Peyer's patch (tissue), 4 donors: ENCODE data around the gene GIGYF2. TPM values are rescaled to one million over a fixed set of nuclear protein-coding genes. Genes with fewer than 3 reads are reported as not detected.

Experiments used
- DNase-seq, 3 donors: peaks; one replicate each; pipeline ENCODE4 v3.0.0-alpha.2; 2017 to 2019
- H3K27ac ChIP-seq, 4 donors: fragments of 200-600 bp; sonication (generic); one replicate each; pipeline ENCODE4 v1.5.1; 2016 to 2019
- H3K27me3 ChIP-seq, 2 donors: fragments of 200-600 bp; sonication (generic); one replicate each; pipeline ENCODE4 v1.5.1; 2019
- H3K36me3 ChIP-seq, 3 donors: fragments of 200-600 bp; sonication (generic); one replicate each; pipeline ENCODE4 v1.5.1; 2016 to 2019
- H3K4me1 ChIP-seq, 4 donors: fragments of 200-600 bp; sonication (generic); one replicate each; pipeline ENCODE4 v1.5.1; 2016 to 2019
- H3K4me3 ChIP-seq, 4 donors: fragments of 200-600 bp; sonication (generic); 1 replicate in 3 of 4; 2 replicates in 1 of 4; pipeline ENCODE4 v1.5.1; 2016 to 2019; ENCODE audit warnings: mild to moderate bottlenecking in 1 of 4
- H3K9me3 ChIP-seq, 4 donors: fragments of 200-600 bp; sonication (generic); one replicate each; pipeline ENCODE4 v1.5.1; 2016 to 2019; ENCODE audit warnings: mild to moderate bottlenecking in 1 of 4
- POLR2A ChIP-seq, 2 donors: fragments of 450-650 bp; IDR thresholded peaks; one replicate each; pipeline ENCODE4 v1.5.1; 2017; ENCODE audit warnings: antibody characterized with exemption in 2 of 2, mild to moderate bottlenecking in 2 of 2, moderate library complexity in 2 of 2
- total RNA-seq, 4 donors: library from RNA; depleted of rRNA; stranded (reverse); fragments of >200 nt; gene quantifications; one replicate each; pipeline ENCODE4 v1.1.0, GENCODE V29; 2016
- TF ChIP-seq, protein P1 (sequence below), 6 experiments: fragments of 450-650 bp in 4 of 6; fragments of 200-600 bp in 2 of 6; sonication (generic) in 1 of 6; IDR thresholded peaks; one replicate each; pipeline ENCODE4 v1.5.1; 2017 to 2019; ENCODE audit warnings: antibody characterized with exemption in 6 of 6, mild to moderate bottlenecking in 3 of 6, moderate library complexity in 1 of 6

Gene GIGYF2
- total RNA-seq, 4 donors from 2014 or later = 82.5 to 126 (median 90.1) TPM

DNA sequence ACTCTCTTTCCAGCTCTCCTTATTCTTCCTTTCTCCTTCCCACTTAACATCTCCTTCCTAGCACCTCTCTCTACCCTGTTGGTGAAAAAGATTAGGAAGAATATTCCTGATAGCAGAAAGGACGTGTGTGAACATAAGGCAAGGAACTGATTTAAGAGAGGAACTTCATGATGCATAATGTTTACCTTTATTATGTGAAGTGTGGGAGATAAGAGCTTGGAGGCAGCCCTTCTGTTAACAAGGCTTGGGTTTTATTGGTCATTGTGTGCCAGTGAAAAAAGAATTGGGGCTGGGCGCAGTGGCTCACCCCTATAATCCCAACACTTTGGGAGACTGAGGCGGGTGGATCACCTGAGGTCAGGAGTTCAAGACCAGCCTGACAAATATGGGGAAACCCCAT lies 44.8 kb downstream of the GIGYF2 start:
- Histone ChIP-seq H3K9me3 (no peaks in the 10 kb centered on the region), H3K4me1 (no peaks in the 10 kb centered on the region), H3K4me3 (no peak overlapping the region), H3K36me3 (no peaks in the 10 kb centered on the region), H3K27ac (no peak overlapping the region), H3K27me3 (no peaks in the 10 kb centered on the region)
- no peak for DNase-seq
- TF ChIP-seq, protein P1, sequence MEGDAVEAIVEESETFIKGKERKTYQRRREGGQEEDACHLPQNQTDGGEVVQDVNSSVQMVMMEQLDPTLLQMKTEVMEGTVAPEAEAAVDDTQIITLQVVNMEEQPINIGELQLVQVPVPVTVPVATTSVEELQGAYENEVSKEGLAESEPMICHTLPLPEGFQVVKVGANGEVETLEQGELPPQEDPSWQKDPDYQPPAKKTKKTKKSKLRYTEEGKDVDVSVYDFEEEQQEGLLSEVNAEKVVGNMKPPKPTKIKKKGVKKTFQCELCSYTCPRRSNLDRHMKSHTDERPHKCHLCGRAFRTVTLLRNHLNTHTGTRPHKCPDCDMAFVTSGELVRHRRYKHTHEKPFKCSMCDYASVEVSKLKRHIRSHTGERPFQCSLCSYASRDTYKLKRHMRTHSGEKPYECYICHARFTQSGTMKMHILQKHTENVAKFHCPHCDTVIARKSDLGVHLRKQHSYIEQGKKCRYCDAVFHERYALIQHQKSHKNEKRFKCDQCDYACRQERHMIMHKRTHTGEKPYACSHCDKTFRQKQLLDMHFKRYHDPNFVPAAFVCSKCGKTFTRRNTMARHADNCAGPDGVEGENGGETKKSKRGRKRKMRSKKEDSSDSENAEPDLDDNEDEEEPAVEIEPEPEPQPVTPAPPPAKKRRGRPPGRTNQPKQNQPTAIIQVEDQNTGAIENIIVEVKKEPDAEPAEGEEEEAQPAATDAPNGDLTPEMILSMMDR (IDR thresholded peaks at IDR 0.05) = no peak
- no peak for TF ChIP-seq POLR2A (IDR thresholded peaks at IDR 0.05)

DNA sequence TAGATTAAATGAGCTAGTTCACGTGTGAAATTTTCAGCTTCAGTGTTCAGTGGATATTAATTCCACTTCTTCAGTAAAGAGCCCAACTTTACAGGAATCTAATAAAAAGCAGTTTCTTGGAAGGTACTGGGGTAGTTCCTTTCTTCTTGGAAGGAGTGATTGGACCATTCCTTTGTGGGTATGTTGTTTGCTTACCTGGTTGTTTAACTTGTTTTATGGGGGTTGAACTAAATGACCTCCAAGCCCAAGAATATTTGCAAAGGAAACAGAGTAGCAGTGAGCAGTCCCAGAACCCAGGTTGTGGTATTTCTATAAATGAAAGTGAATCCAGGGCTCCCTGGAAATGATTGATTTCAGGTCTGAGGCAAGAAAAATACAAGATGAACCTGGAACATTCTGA lies 47.8 kb downstream of the GIGYF2 start:
- H3K4me1 ChIP-seq = no peaks in the 10 kb centered on the region

DNA sequence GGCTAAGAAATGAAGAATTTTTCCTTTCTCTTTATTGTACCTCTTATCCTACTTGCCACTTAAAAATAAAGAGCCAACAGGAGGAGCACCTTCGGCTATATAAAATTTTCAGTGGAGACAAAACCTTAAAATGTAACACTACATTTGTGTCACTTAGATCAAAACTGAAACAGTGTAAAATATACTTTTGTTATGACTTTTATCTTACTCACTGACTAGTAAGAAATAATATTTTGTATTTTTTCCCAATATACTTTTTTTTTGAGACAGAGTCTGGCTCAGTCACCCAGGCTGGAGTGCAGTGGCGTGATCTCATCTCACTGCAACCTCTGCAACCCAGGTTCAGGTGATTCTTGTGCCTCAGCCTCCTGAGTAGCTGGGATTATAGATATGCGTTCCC lies 50.9 kb downstream of the GIGYF2 start:
- Histone ChIP-seq H3K4me1 (no peaks in the 10 kb centered on the region), H3K4me3 (no peak overlapping the region), H3K36me3 (peaks cover 0 to 55% (median 0%) of the 10 kb centered on the region in 3 donors), H3K27me3 (no peaks in the 10 kb centered on the region), H3K9me3 (no peaks in the 10 kb centered on the region), H3K27ac (no peak overlapping the region)
- TF ChIP-seq, protein P1 (IDR thresholded peaks at IDR 0.05) = no peak
- no peak for TF ChIP-seq POLR2A (IDR thresholded peaks at IDR 0.05)
- DNase-seq = no peak

More for the DNA sequence above, 47.8 kb downstream of the GIGYF2 start:
- Histone ChIP-seq H3K4me3 (no peak overlapping the region), H3K9me3 (no peaks in the 10 kb centered on the region), H3K27ac (no peak overlapping the region), H3K36me3 (peaks cover 0 to 30% (median 0%) of the 10 kb centered on the region in 3 donors), H3K27me3 (no peaks in the 10 kb centered on the region)
- no peak for TF ChIP-seq POLR2A (IDR thresholded peaks at IDR 0.05)
- TF ChIP-seq, protein P1 (IDR thresholded peaks at IDR 0.05) = no peak
- DNase-seq = no peak

DNA sequence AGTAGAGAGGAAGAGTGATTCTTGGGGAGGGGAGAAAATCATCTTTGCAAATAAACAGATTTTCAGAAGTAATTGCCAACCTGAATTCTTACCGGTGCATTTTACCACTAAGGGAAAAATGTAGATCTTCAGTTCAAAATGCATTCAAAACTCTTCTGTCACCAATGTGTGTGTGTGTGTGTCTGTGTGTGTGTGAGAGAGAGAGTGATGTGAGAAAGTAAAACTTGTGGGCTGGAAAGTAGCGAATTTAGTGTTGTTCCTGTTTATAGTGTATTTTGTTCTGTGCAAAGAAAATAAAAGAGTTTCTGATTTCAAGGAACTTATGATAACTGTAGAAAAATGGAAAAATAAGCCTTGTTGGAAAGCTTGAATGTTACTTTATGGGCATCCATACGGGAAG lies 52.2 kb downstream of the GIGYF2 start:
- no peaks in the 10 kb centered on the region for H3K9me3 ChIP-seq
- TF ChIP-seq POLR2A (IDR thresholded peaks at IDR 0.05) = no peak
- TF ChIP-seq, protein P1 (IDR thresholded peaks at IDR 0.05) = no peak
- H3K27ac ChIP-seq = no peak overlapping the region
- H3K4me1 ChIP-seq = no peaks in the 10 kb centered on the region
- H3K4me3 ChIP-seq = no peak overlapping the region
- no peak for DNase-seq
- peaks cover 0 to 55% (median 0%) of the 10 kb centered on the region in 3 donors for H3K36me3 ChIP-seq
- H3K27me3 ChIP-seq = no peaks in the 10 kb centered on the region

DNA sequence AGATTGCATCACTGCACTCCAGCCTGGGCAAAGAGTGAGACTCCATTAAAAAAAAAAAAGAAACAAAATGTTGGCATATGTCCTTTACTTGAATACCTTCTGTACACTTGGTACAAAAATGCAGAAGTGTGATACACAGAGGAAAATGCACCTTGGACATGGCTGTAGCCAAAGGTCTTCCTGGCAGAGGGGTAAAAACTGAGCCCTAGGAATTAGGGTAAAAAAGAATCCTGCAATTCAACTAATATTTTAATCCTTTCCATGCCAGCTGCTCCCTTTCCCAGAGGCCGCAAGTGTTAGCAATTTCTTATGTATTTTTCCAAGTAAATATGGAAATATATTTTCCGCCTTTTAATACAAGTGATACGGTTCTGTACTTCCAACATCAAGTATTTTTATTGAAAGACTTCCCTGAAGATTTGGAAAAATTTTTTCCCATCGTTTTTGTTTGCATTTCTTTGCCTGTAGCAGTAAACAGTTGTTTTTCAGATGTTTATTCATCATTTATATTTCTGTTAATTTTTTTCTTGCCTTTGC lies 53.1 kb downstream of the GIGYF2 start:
- Histone ChIP-seq H3K4me1 (no peaks in the 10 kb centered on the region), H3K27me3 (no peaks in the 10 kb centered on the region), H3K9me3 (no peaks in the 10 kb centered on the region), H3K27ac (no peak overlapping the region), H3K36me3 (peaks cover 0 to 57% (median 0%) of the 10 kb centered on the region in 3 donors), H3K4me3 (no peak overlapping the region)
- no peak for DNase-seq
- TF ChIP-seq, protein P1 (IDR thresholded peaks at IDR 0.05) = no peak
- TF ChIP-seq POLR2A (IDR thresholded peaks at IDR 0.05) = no peak

DNA sequence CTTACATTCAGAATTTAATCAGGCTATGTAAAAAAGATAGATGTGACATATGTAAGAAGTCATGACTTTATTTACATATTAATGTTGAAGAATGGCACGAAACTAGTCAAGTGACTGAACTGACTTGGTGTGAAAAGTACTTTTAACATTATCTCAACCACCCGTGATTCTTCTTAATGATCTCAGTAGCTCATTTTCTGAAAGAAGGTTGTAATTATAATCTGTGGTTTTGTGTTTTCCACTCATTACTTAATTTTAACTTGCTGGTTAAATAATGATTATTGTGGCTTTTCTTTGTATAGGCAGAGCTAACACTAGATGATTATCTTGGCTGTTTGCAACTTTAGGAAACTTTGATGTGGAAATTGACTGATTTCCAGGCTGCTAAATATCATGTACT lies 60.8 kb downstream of the GIGYF2 start:
- H3K27me3 ChIP-seq = no peaks in the 10 kb centered on the region
- H3K4me1 ChIP-seq = no peaks in the 10 kb centered on the region
- no peaks in the 10 kb centered on the region for H3K9me3 ChIP-seq
- TF ChIP-seq, protein P1 (IDR thresholded peaks at IDR 0.05) = no peak
- TF ChIP-seq POLR2A (IDR thresholded peaks at IDR 0.05) = no peak
- H3K27ac ChIP-seq = no peak overlapping the region
- peaks cover 0 to 44% (median 0%) of the 10 kb centered on the region in 3 donors for H3K36me3 ChIP-seq
- DNase-seq = no peak
- H3K4me3 ChIP-seq = no peak overlapping the region
